Neural crest cell (in vitro differentiated cells): ENCODE measurements around the gene REN. TPM values are rescaled to one million over a fixed set of nuclear protein-coding genes. Genes with fewer than 3 reads are reported as not detected.

Experiments used
- DNase-seq: peaks from one replicate; pipeline ENCODE4 v3.0.0; 2021; ENCODE audit warnings: low read depth, mixed read lengths, low spot score
- H3K27ac Mint-ChIP-seq: one replicate; pipeline ENCODE4 v1.8.0; 2021; ENCODE audit warnings: mild to moderate bottlenecking, mixed read lengths; ENCODE audit not compliant: unreplicated experiment
- H3K27me3 Mint-ChIP-seq: 2 replicates; pipeline ENCODE4 v1.8.0; 2021; ENCODE audit warnings: low read depth, mild to moderate bottlenecking, mixed read lengths
- H3K36me3 Mint-ChIP-seq: 2 replicates; pipeline ENCODE4 v1.8.0; 2021; ENCODE audit warnings: low read depth, mild to moderate bottlenecking, mixed read lengths
- H3K4me1 Mint-ChIP-seq: 2 replicates; pipeline ENCODE4 v1.8.0; 2021; ENCODE audit warnings: mixed read lengths
- H3K4me3 Mint-ChIP-seq: one replicate; pipeline ENCODE4 v1.8.0; 2021; ENCODE audit warnings: mild to moderate bottlenecking, mixed read lengths
- H3K9me3 Mint-ChIP-seq: 2 replicates; pipeline ENCODE4 v1.8.0; 2021; ENCODE audit warnings: mixed read lengths
- CTCF ChIP-seq: fragments of 200-600 bp; sonication (generic); conservative IDR thresholded peaks from 2 replicates; pipeline ENCODE4 v1.5.0; 2021; ENCODE audit warnings: antibody characterized with exemption, mild to moderate bottlenecking
- total RNA-seq: library from RNA; stranded (reverse); gene quantifications from 2 replicates; pipeline ENCODE4 v1.2.1, GENCODE V29; 2021

REN gene
- total RNA-seq, 1 donor from 2014 or later = not detected

- Mint-ChIP-seq H3K27ac (no peak overlapping the region), H3K4me3 (no peak overlapping the region), H3K36me3 (no peaks in the 10 kb centered on the region), H3K4me1 (no peaks in the 10 kb centered on the region), H3K9me3 (no peaks in the 10 kb centered on the region), H3K27me3 (peaks cover 84% of the 10 kb centered on the region)
- no peak for TF ChIP-seq CTCF
- no peak for DNase-seq
Observed at GRCh38 chr1:204201348-204202040, 35.4 kb upstream of the REN start.

GRCh38 chr1:204199579-204199978 lies 33.4 kb upstream of the REN start:
- Mint-ChIP-seq H3K27ac (no peak overlapping the region), H3K36me3 (no peaks in the 10 kb centered on the region), H3K9me3 (peaks cover 4% of the 10 kb centered on the region), H3K4me1 (no peaks in the 10 kb centered on the region), H3K4me3 (no peak overlapping the region), H3K27me3 (peaks cover 83% of the 10 kb centered on the region)
- DNase-seq = no peak
- no peak for TF ChIP-seq CTCF

- Mint-ChIP-seq H3K36me3 (no peaks in the 10 kb centered on the region), H3K4me3 (no peak overlapping the region), H3K9me3 (peaks cover 4% of the 10 kb centered on the region), H3K27ac (no peak overlapping the region), H3K27me3 (peaks cover 83% of the 10 kb centered on the region), H3K4me1 (no peaks in the 10 kb centered on the region)
- no peak for DNase-seq
- no peak for TF ChIP-seq CTCF
Observed at GRCh38 chr1:204198348-204199340, 32.5 kb upstream of the REN start.

- DNase-seq = no peak
- TF ChIP-seq CTCF = no peak
- no peak overlapping the region for H3K27ac Mint-ChIP-seq
Observed at GRCh38 chr1:204197068-204197467, 30.9 kb upstream of the REN start.

GRCh38 chr1:204196068-204196795 lies 30.1 kb upstream of the REN start, which contains the start of gene KISS1:
Gene KISS1, minus strand, starts transcription at chr1:204196491. Its CDS starts 3,615 bp downstream, at chr1:204192876.
- peaks cover 88% of the 10 kb centered on the region for H3K27me3 Mint-ChIP-seq
- H3K27ac Mint-ChIP-seq = peak within 1 kb of the TSS; percentile 35
- no peak within 1 kb of the TSS for H3K4me3 Mint-ChIP-seq
- no peak for TF ChIP-seq CTCF
- peaks cover 4% of the 10 kb centered on the region for H3K9me3 Mint-ChIP-seq
- DNase-seq = no peak
- no peaks in the 10 kb centered on the region for H3K4me1 Mint-ChIP-seq
- no peaks in the 10 kb centered on the region for H3K36me3 Mint-ChIP-seq

More at GRCh38 chr1:204197068-204197467, 30.9 kb upstream of the REN start:
- Mint-ChIP-seq H3K9me3 (peaks cover 4% of the 10 kb centered on the region), H3K4me3 (no peak overlapping the region), H3K4me1 (no peaks in the 10 kb centered on the region), H3K36me3 (no peaks in the 10 kb centered on the region), H3K27me3 (peaks cover 83% of the 10 kb centered on the region)
